Fibroblast of peridontal ligament (primary cell): ENCODE measurements around the gene ZNF804A.
A peak's percentile ranks its signal among the peaks of the same experiment; 100 is the strongest.
"Not testable (repeated sequence)": the region's sequence is repeated elsewhere in the genome, so short reads cannot be mapped to it uniquely, and the experiment has no call there.

Source experiments
- DNase-seq: peaks from one replicate; pipeline ENCODE4 v3.0.0-alpha.2; 2010; ENCODE audit errors: extremely low read depth

ZNF804A gene

GRCh38 chr2:184721881-184722280 lies 123.6 kb downstream of the ZNF804A start:
- DNase-seq = no peak

GRCh38 chr2:184727813-184728212 lies 129.5 kb downstream of the ZNF804A start:
- no peak for DNase-seq

GRCh38 chr2:184728411-184728810 lies 130.1 kb downstream of the ZNF804A start:
- no peak for DNase-seq

GRCh38 chr2:184729581-184729980 lies 131.3 kb downstream of the ZNF804A start:
- DNase-seq = no peak

- no peak for DNase-seq
Measured at GRCh38 chr2:184730288-184730687, 132.0 kb downstream of the ZNF804A start.

GRCh38 chr2:184734338-184734737 lies 136.0 kb downstream of the ZNF804A start:
- peak; percentile 81 for DNase-seq

- peak; percentile 26 for DNase-seq
Measured at GRCh38 chr2:184735611-184736010, 137.3 kb downstream of the ZNF804A start.

GRCh38 chr2:184743096-184743495 lies 144.8 kb downstream of the ZNF804A start:
- peak; percentile 36 for DNase-seq

- DNase-seq = no peak
Measured at GRCh38 chr2:184756161-184756560, 157.8 kb downstream of the ZNF804A start.

GRCh38 chr2:184756885-184757284 lies 158.6 kb downstream of the ZNF804A start:
- DNase-seq = peak; percentile 57

- DNase-seq = not testable (repeated sequence)
Measured at GRCh38 chr2:184759557-184760255, 161.4 kb downstream of the ZNF804A start.

- no peak for DNase-seq
Measured at GRCh38 chr2:184760931-184761330, 162.6 kb downstream of the ZNF804A start.

- no peak for DNase-seq
Measured at GRCh38 chr2:184765112-184765895, 167.0 kb downstream of the ZNF804A start.

GRCh38 chr2:184767059-184767458 lies 168.7 kb downstream of the ZNF804A start:
- DNase-seq = no peak

GRCh38 chr2:184769023-184769422 lies 170.7 kb downstream of the ZNF804A start:
- DNase-seq = peak; percentile 72

- DNase-seq = peak; percentile 68
Measured at GRCh38 chr2:184769686-184770085, 171.4 kb downstream of the ZNF804A start.

- DNase-seq = no peak
Measured at GRCh38 chr2:184779777-184780176, 181.4 kb downstream of the ZNF804A start.

- no peak for DNase-seq
Measured at GRCh38 chr2:184780384-184780783, 182.1 kb downstream of the ZNF804A start.

GRCh38 chr2:184780944-184781343 lies 182.6 kb downstream of the ZNF804A start:
- DNase-seq = peak; percentile 42

GRCh38 chr2:184783576-184783975 lies 185.2 kb downstream of the ZNF804A start:
- no peak for DNase-seq

GRCh38 chr2:184793176-184793575 lies 194.8 kb downstream of the ZNF804A start:
- DNase-seq = peak; percentile 18

GRCh38 chr2:184799379-184799778 lies 201.1 kb downstream of the ZNF804A start:
- DNase-seq = no peak

GRCh38 chr2:184814421-184814820 lies 216.1 kb downstream of the ZNF804A start:
- DNase-seq = no peak
